Body of pancreas (tissue), 4 donors: ENCODE data around the gene CACNA1C. TPM values are rescaled to one million over a fixed set of nuclear protein-coding genes. Genes with fewer than 3 reads are reported as not detected.

Experiments
- ATAC-seq: fragments of 150-250 bp; one replicate; pipeline ENCODE4 v1.9.1; 2016
- DNase-seq, 4 donors: peaks; one replicate each; pipeline ENCODE4 v3.0.0-alpha.2; 2019
- H3K27ac ChIP-seq, 4 donors: fragments of 200-600 bp; sonication (generic); 1 replicate in 3 of 4; 2 replicates in 1 of 4; pipeline versions ENCODE4 v1.5.1 to v1.6.1; 2016 to 2019; ENCODE audit warnings: mild to moderate bottlenecking in 1 of 4, mixed read lengths in 1 of 4, moderate library complexity in 1 of 4
- H3K27me3 ChIP-seq, 2 donors: fragments of 200-600 bp; sonication (generic); one replicate each; pipeline ENCODE4 v1.6.0; 2016; ENCODE audit warnings: mild to moderate bottlenecking in 1 of 2
- H3K36me3 ChIP-seq, 2 donors: fragments of 200-600 bp; sonication (generic); replicated peaks in 1 of 2; 2 replicates each; pipeline ENCODE4 v1.5.1; 2016; ENCODE audit warnings: low read depth in 2 of 2; ENCODE audit not compliant: insufficient read depth in 1 of 2
- H3K4me1 ChIP-seq: fragments of 200-600 bp; sonication (generic); one replicate; pipeline ENCODE4 v1.6.0; 2016
- H3K4me3 ChIP-seq, 2 donors: fragments of 200-600 bp; sonication (generic); 1 replicate in 1 of 2; 2 replicates in 1 of 2; pipeline ENCODE4 v1.5.1; 2016 to 2019
- H3K9me3 ChIP-seq, 3 donors: fragments of 200-600 bp; sonication (generic); 1 replicate in 2 of 3; 2 replicates in 1 of 3; pipeline ENCODE4 v1.5.1; 2016
- CTCF ChIP-seq, 7 experiments: fragments of 450-650 bp in 4 of 7; fragments of 200-600 bp in 3 of 7; sonication (generic) in 3 of 7; IDR thresholded peaks; one replicate each; pipeline ENCODE4 v1.5.1; 2016 to 2019; ENCODE audit warnings: antibody characterized with exemption in 7 of 7
- POLR2A ChIP-seq, 3 donors: fragments of 450-650 bp; IDR thresholded peaks; one replicate each; pipeline ENCODE4 v1.6.1; 2016; ENCODE audit warnings: antibody characterized with exemption in 3 of 3, mild to moderate bottlenecking in 2 of 3
- WGBS, 2 donors: methylation state at CpG; one replicate each; pipeline ENCODE4 v1.1.5; 2017; 5-methylcytosine and 5-hydroxymethylcytosine counted together
- intact Hi-C: fragments of 100-400 bp; cut with DNase I; formaldehyde crosslinking; loops from one replicate; pipeline ENCODE4 v1.15.1; 2023
- total RNA-seq, 2 donors: library from RNA; depleted of rRNA; stranded (reverse); fragments of >200 nt; gene quantifications; one replicate each; pipeline ENCODE4 v1.1.0, GENCODE V29; 2016

CACNA1C gene
- total RNA-seq, 2 donors from 2014 or later, result 2.3 to 4.4 TPM

GRCh38 chr12:2520722-2521246 is 468.0 kb downstream of the CACNA1C start:
- ATAC-seq (no peak), DNase-seq (no peak)
- Histone ChIP-seq H3K36me3 (no peaks in the 10 kb centered on the region), H3K27ac (no peak overlapping the region), H3K4me3 (no peak overlapping the region), H3K27me3 (no peaks in the 10 kb centered on the region), H3K4me1 (no peaks in the 10 kb centered on the region), H3K9me3 (no peaks in the 10 kb centered on the region)
- TF ChIP-seq POLR2A (IDR thresholded peaks at IDR 0.05) (no peak), CTCF (IDR thresholded peaks at IDR 0.05) (no peak)
- 48 to 54% methylated on average over 5 of the region's 5 CpGs for WGBS, 2 donors
- intact Hi-C loops, result no loop called here

GRCh38 chr12:2523317-2523716 is 470.5 kb downstream of the CACNA1C start:
- H3K4me1 ChIP-seq, result no peaks in the 10 kb centered on the region
- no peak for DNase-seq
- no peak overlapping the region for H3K27ac ChIP-seq
- WGBS, 2 donors, result 60 to 69% methylated on average over 9 of the region's 9 CpGs
- no peak for ATAC-seq
- TF ChIP-seq POLR2A (IDR thresholded peaks at IDR 0.05) (no peak), CTCF (IDR thresholded peaks at IDR 0.05) (no peak)
- H3K4me3 ChIP-seq, result no peak overlapping the region
- H3K36me3 ChIP-seq, result no peaks in the 10 kb centered on the region
- intact Hi-C loops, result no loop called here
- H3K9me3 ChIP-seq, result no peaks in the 10 kb centered on the region
- no peaks in the 10 kb centered on the region for H3K27me3 ChIP-seq

GRCh38 chr12:2523844-2524243 is 471.1 kb downstream of the CACNA1C start:
- Histone ChIP-seq H3K4me3 (no peak overlapping the region), H3K36me3 (no peaks in the 10 kb centered on the region), H3K4me1 (no peaks in the 10 kb centered on the region), H3K27me3 (no peaks in the 10 kb centered on the region), H3K9me3 (no peaks in the 10 kb centered on the region), H3K27ac (no peak overlapping the region)
- intact Hi-C loops, result no loop called here
- ATAC-seq (no peak), DNase-seq (no peak)
- 53 to 62% methylated on average over 6 of the region's 6 CpGs for WGBS, 2 donors
- no peak for TF ChIP-seq CTCF (IDR thresholded peaks at IDR 0.05)
- TF ChIP-seq POLR2A (IDR thresholded peaks at IDR 0.05), result no peak

GRCh38 chr12:2526371-2526770 is 473.6 kb downstream of the CACNA1C start:
- TF ChIP-seq POLR2A (IDR thresholded peaks at IDR 0.05), result no peak
- no peak for TF ChIP-seq CTCF (IDR thresholded peaks at IDR 0.05)
- Histone ChIP-seq H3K27me3 (no peaks in the 10 kb centered on the region), H3K27ac (no peak overlapping the region), H3K36me3 (no peaks in the 10 kb centered on the region), H3K4me3 (no peak overlapping the region), H3K9me3 (no peaks in the 10 kb centered on the region), H3K4me1 (no peaks in the 10 kb centered on the region)
- intact Hi-C loops, result no loop called here
- no peak for DNase-seq
- 73 to 76% methylated on average over 6 of the region's 6 CpGs for WGBS, 2 donors
- no peak for ATAC-seq

- WGBS, 2 donors, result 73 to 75% methylated on average over 4 of the region's 4 CpGs
- no peak overlapping the region for H3K27ac ChIP-seq
- DNase-seq (no peak), ATAC-seq (no peak)
- intact Hi-C loops, result no loop called here
- no peak for TF ChIP-seq CTCF (IDR thresholded peaks at IDR 0.05)
- TF ChIP-seq POLR2A (IDR thresholded peaks at IDR 0.05), result no peak
- no peaks in the 10 kb centered on the region for H3K9me3 ChIP-seq
- H3K36me3 ChIP-seq, result no peaks in the 10 kb centered on the region
- no peaks in the 10 kb centered on the region for H3K4me1 ChIP-seq
- no peaks in the 10 kb centered on the region for H3K27me3 ChIP-seq
- no peak overlapping the region for H3K4me3 ChIP-seq
Measured at GRCh38 chr12:2528001-2528400, 475.2 kb downstream of the CACNA1C start.
